ENCODE measurements around the gene MAN2B2. TPM values are rescaled to one million over a fixed set of nuclear protein-coding genes. Genes with fewer than 3 reads are reported as not detected.

Gene MAN2B2
- polyA plus RNA-seq, 1 experiment, result 22.8 TPM

- DNase-seq (ENCODE audit: low read depth, low spot score), result no peak
- peaks cover 46% of the 10 kb centered on the region for H3K9me3 ChIP-seq (ENCODE audit: control insufficient read depth, insufficient read depth, low read length)
- no peak overlapping the region for H3K4me3 ChIP-seq (ENCODE audit: low read depth, low read length)
- TF ChIP-seq CTCF (IDR thresholded peaks at IDR 0.05; ENCODE audit: low read depth, low read length), result no peak
- ChIA-PET CTCF (interaction anchor here (0.6 to 0.7 kb wide), 2 partner anchors 533 to 1572 kb away, joined by 3 read pairs; no protein-coding TSS in a partner anchor), POLR2A (no interaction called here)
- H3K27ac ChIP-seq (ENCODE audit: low read depth, low read length), result no peak overlapping the region
- peaks cover 38% of the 10 kb centered on the region for H3K27me3 ChIP-seq (ENCODE audit: control insufficient read depth, insufficient read depth, low read length)
These were observed 6.2 kb upstream of the MAN2B2 start for GRCh38 chr4:6568689-6569332.

GRCh38 chr4:6571608-6572007 is 3.4 kb upstream of the MAN2B2 start:
- Histone ChIP-seq H3K27ac (ENCODE audit: low read depth, low read length) (no peak overlapping the region), H3K27me3 (ENCODE audit: control insufficient read depth, insufficient read depth, low read length) (peaks cover 15% of the 10 kb centered on the region), H3K4me3 (ENCODE audit: low read depth, low read length) (no peak overlapping the region), H3K9me3 (ENCODE audit: control insufficient read depth, insufficient read depth, low read length) (peaks cover 37% of the 10 kb centered on the region)
- DNase-seq (ENCODE audit: low read depth, low spot score), result no peak
- CTCF ChIA-PET, result no interaction called here
- no peak for TF ChIP-seq CTCF (IDR thresholded peaks at IDR 0.05; ENCODE audit: low read depth, low read length)
- POLR2A ChIA-PET, result no interaction called here

- H3K27me3 ChIP-seq (ENCODE audit: control insufficient read depth, insufficient read depth, low read length), result peaks cover 12% of the 10 kb centered on the region
- no peak for DNase-seq (ENCODE audit: low read depth, low spot score)
- no peak for TF ChIP-seq CTCF (IDR thresholded peaks at IDR 0.05; ENCODE audit: low read depth, low read length)
- ChIA-PET POLR2A (interaction anchor here (1.4 kb wide), 1 partner anchor 116 kb away, joined by 3 read pairs; no protein-coding TSS in a partner anchor), CTCF (interaction anchor here (1.0 to 2.6 kb wide), 2 partner anchors 26 to 100 kb away, joined by 4 to 11 read pairs; a partner anchor contains a TSS)
- no peak overlapping the region for H3K4me3 ChIP-seq (ENCODE audit: low read depth, low read length)
- no peak overlapping the region for H3K27ac ChIP-seq (ENCODE audit: low read depth, low read length)
- peaks cover 21% of the 10 kb centered on the region for H3K9me3 ChIP-seq (ENCODE audit: control insufficient read depth, insufficient read depth, low read length)
These were observed 1.4 kb upstream of the MAN2B2 start for GRCh38 chr4:6573551-6573950.

- ChIA-PET CTCF (interaction anchor here (1.0 to 2.6 kb wide), 2 partner anchors 27 to 99 kb away, joined by 4 to 11 read pairs; a partner anchor contains a TSS), POLR2A (interaction anchor here (0.5 to 1.6 kb wide), 7 partner anchors 15 to 1986 kb away, joined by 3 to 10 read pairs (median 4); partner anchors contain the start of gene MRFAP1)
- TF ChIP-seq CTCF (IDR thresholded peaks at IDR 0.05; ENCODE audit: low read depth, low read length), result no peak
- no peak overlapping the region for H3K27ac ChIP-seq (ENCODE audit: low read depth, low read length)
- H3K27me3 ChIP-seq (ENCODE audit: control insufficient read depth, insufficient read depth, low read length), result peaks cover 12% of the 10 kb centered on the region
- peaks cover 15% of the 10 kb centered on the region for H3K9me3 ChIP-seq (ENCODE audit: control insufficient read depth, insufficient read depth, low read length)
- DNase-seq (ENCODE audit: low read depth, low spot score), result no peak
- H3K4me3 ChIP-seq (ENCODE audit: low read depth, low read length), result peak overlapping the region; percentile 97
These were observed 823 bp upstream of the MAN2B2 start for GRCh38 chr4:6573986-6574746.
